ENCODE data around the gene CD300LB. TPM values are rescaled to one million over a fixed set of nuclear protein-coding genes. Genes with fewer than 3 reads are reported as not detected.

Gene CD300LB
- total RNA-seq, 1 experiment from 2014 or later: not detected

DNA sequence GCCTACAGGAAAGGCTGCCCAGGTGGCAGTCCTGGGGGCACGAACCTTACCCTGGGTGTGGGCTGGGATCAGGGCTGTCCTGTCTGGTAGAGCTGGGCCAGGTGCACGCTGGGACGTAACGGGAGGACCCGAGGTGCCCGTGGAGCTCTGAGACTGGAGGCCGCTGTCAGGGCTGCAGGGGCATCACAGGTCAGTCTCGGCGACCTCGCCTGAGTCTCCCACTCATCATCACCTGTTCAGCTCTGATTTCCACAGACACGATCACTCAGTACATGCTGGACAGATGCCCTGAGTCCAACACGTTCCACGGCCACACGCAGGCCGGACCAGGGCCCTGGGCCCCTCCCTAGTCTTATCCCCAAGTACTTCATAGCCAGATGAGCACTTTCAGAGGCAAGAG is 19.3 kb upstream of the CD300LB start:
- no CpG with 5 or more reads among the region's 15 CpGs for WGBS (ENCODE audit: extremely low coverage, insufficient read length, low lambda C conversion rate)

More for the DNA sequence above, 19.3 kb upstream of the CD300LB start:
- H3K36me3 Mint-ChIP-seq (ENCODE audit: insufficient read depth in 1 of 3, low read depth in 3 of 3): no peaks in the 10 kb centered on the region
- H4K5ac ChIP-seq (ENCODE audit: insufficient read length, low read depth, low read length): no peak overlapping the region
- H2BK20ac ChIP-seq (ENCODE audit: low read depth, low read length, poor library complexity, severe bottlenecking): no peak overlapping the region
- no peaks in the 10 kb centered on the region for H3K4me1 ChIP-seq (ENCODE audit: insufficient read depth, low read length)
- peaks cover 0 to 2% of the 10 kb centered on the region in 2 experiments; a peak in 1 of 5 replicates for H3K9me3 Mint-ChIP-seq
- H4K20me1 ChIP-seq (ENCODE audit: control insufficient read depth, insufficient read depth, insufficient read length): no peaks in the 10 kb centered on the region
- peaks cover 21% of the 10 kb centered on the region for H3K27me3 Mint-ChIP-seq (ENCODE audit: low read depth)
- no peak overlapping the region for H4K8ac ChIP-seq (replicated peaks; ENCODE audit: insufficient read length, low read depth, low read length)
- H3K4ac ChIP-seq (ENCODE audit: low read depth, low read length): no peak overlapping the region
- TF ChIP-seq, protein P1, sequence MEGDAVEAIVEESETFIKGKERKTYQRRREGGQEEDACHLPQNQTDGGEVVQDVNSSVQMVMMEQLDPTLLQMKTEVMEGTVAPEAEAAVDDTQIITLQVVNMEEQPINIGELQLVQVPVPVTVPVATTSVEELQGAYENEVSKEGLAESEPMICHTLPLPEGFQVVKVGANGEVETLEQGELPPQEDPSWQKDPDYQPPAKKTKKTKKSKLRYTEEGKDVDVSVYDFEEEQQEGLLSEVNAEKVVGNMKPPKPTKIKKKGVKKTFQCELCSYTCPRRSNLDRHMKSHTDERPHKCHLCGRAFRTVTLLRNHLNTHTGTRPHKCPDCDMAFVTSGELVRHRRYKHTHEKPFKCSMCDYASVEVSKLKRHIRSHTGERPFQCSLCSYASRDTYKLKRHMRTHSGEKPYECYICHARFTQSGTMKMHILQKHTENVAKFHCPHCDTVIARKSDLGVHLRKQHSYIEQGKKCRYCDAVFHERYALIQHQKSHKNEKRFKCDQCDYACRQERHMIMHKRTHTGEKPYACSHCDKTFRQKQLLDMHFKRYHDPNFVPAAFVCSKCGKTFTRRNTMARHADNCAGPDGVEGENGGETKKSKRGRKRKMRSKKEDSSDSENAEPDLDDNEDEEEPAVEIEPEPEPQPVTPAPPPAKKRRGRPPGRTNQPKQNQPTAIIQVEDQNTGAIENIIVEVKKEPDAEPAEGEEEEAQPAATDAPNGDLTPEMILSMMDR (conservative IDR thresholded peaks at IDR 0.05): no peak
- H3K18ac ChIP-seq (ENCODE audit: insufficient read length, low read depth, low read length): no peak overlapping the region
- no peak overlapping the region for H2AFZ ChIP-seq (ENCODE audit: low read length)
- H3K4me3 Mint-ChIP-seq: no peak overlapping the region; a peak in 1 of 5 replicates
- H3K27ac ChIP-seq (ENCODE audit: insufficient read length, low read depth, low read length): no peak overlapping the region
- H3K4me1 Mint-ChIP-seq: no peaks in the 10 kb centered on the region
- no peak overlapping the region for H3T11ph ChIP-seq (ENCODE audit: low read length)
- no peaks in the 10 kb centered on the region for H3K79me1 ChIP-seq (ENCODE audit: insufficient read depth, low read depth, low read length, poor library complexity, severe bottlenecking)
- no peak overlapping the region for H2BK5ac ChIP-seq (ENCODE audit: insufficient read length, low read length)
- no peaks in the 10 kb centered on the region for H3K9me3 ChIP-seq (ENCODE audit: control insufficient read depth, low read depth, low read length)
- H2BK15ac ChIP-seq (ENCODE audit: low read depth, low read length): no peak overlapping the region
- H3K27me3 ChIP-seq (ENCODE audit: insufficient read depth, low read length): no peaks in the 10 kb centered on the region
- no peak overlapping the region for H3K23ac ChIP-seq (ENCODE audit: insufficient read length, low read depth, low read length)
- H3K14ac ChIP-seq (ENCODE audit: insufficient read depth, low read length): no peak overlapping the region
- no peak overlapping the region for H2AK5ac ChIP-seq (ENCODE audit: insufficient read length, low read length)
- H3K79me2 ChIP-seq (ENCODE audit: insufficient read depth, low read length): no peaks in the 10 kb centered on the region
- no peak overlapping the region for H3K9ac ChIP-seq (ENCODE audit: extremely low read depth, insufficient read length, low read length)
- H2BK12ac ChIP-seq (ENCODE audit: insufficient read length, low read depth, low read length): no peak overlapping the region
- H3K27ac Mint-ChIP-seq: no peak overlapping the region
- no peak overlapping the region for H4K91ac ChIP-seq (ENCODE audit: insufficient read length, low read depth, low read length)
- no peak overlapping the region for H2BK120ac ChIP-seq (ENCODE audit: low read depth, low read length, poor library complexity, severe bottlenecking)
- no peak overlapping the region for H3K56ac ChIP-seq (ENCODE audit: insufficient read length, low read depth, low read length)
- H3K23me2 ChIP-seq (ENCODE audit: insufficient read length, low read depth, low read length, poor library complexity, severe bottlenecking): no peaks in the 10 kb centered on the region
- no peak overlapping the region for H3K4me2 ChIP-seq (ENCODE audit: insufficient read depth, insufficient read length, low read length)
- DNase-seq: no peak
